ENCODE measurements around the gene HK1. TPM values are rescaled to one million over a fixed set of nuclear protein-coding genes. Genes with fewer than 3 reads are reported as not detected.

The HK1 gene
- 88.8 and 93.2 TPM in 2 replicates for total RNA-seq
- long read RNA-seq, transcript HK1-202 (18 exons, 3,605 nt): major isoform, 168 of 208 reads
- long read RNA-seq, partial matches to known transcripts: 28 of 208 reads
- long read RNA-seq, other reads (novel, unspliced or antisense): 12 of 208 reads

GRCh38 chr10:69278446-69278963 is at the start of gene HK1:
Gene HK1 (plus strand): TSS chr10:69278496.
- DNase-seq (ENCODE audit: low read depth, low spot score): no peak
- H3K9me3 Mint-ChIP-seq: peaks cover 3% of the 10 kb centered on the region
- TF ChIP-seq CTCF (conservative IDR thresholded peaks at IDR 0.05): no peak
- H3K27me3 Mint-ChIP-seq (ENCODE audit: low read depth): peaks cover 22% of the 10 kb centered on the region
- H3K4me1 Mint-ChIP-seq: peaks cover 12% of the 10 kb centered on the region
- H3K36me3 Mint-ChIP-seq (ENCODE audit: low read depth): no peaks in the 10 kb centered on the region
- H3K4me3 Mint-ChIP-seq: no peak within 1 kb of the TSS
- H3K27ac Mint-ChIP-seq (ENCODE audit: unreplicated experiment): no peak within 1 kb of the TSS

- H3K9me3 Mint-ChIP-seq: no peaks in the 10 kb centered on the region
- H3K4me1 Mint-ChIP-seq: peaks cover 30% of the 10 kb centered on the region
- no peaks in the 10 kb centered on the region for H3K27me3 Mint-ChIP-seq (ENCODE audit: low read depth)
- no peak overlapping the region for H3K27ac Mint-ChIP-seq (ENCODE audit: unreplicated experiment)
- TF ChIP-seq CTCF (conservative IDR thresholded peaks at IDR 0.05): no peak
- no peaks in the 10 kb centered on the region for H3K36me3 Mint-ChIP-seq (ENCODE audit: low read depth)
- no peak for DNase-seq (ENCODE audit: low read depth, low spot score)
- no peak overlapping the region for H3K4me3 Mint-ChIP-seq
Measured at GRCh38 chr10:69229616-69229916, 48.7 kb upstream of the HK1 start.

- Mint-ChIP-seq H3K27ac (ENCODE audit: unreplicated experiment) (no peak overlapping the region), H3K27me3 (ENCODE audit: low read depth) (no peaks in the 10 kb centered on the region), H3K36me3 (ENCODE audit: low read depth) (no peaks in the 10 kb centered on the region), H3K4me1 (peaks cover 24% of the 10 kb centered on the region), H3K9me3 (no peaks in the 10 kb centered on the region), H3K4me3 (no peak overlapping the region)
- no peak for TF ChIP-seq CTCF (conservative IDR thresholded peaks at IDR 0.05)
- no peak for DNase-seq (ENCODE audit: low read depth, low spot score)
Measured at GRCh38 chr10:69230128-69230527, 48.2 kb upstream of the HK1 start.

GRCh38 chr10:69232252-69232651 is 46.0 kb upstream of the HK1 start:
- Mint-ChIP-seq H3K4me3 (no peak overlapping the region), H3K36me3 (ENCODE audit: low read depth) (no peaks in the 10 kb centered on the region), H3K27ac (ENCODE audit: unreplicated experiment) (no peak overlapping the region), H3K27me3 (ENCODE audit: low read depth) (no peaks in the 10 kb centered on the region), H3K4me1 (peaks cover 14% of the 10 kb centered on the region), H3K9me3 (no peaks in the 10 kb centered on the region)
- TF ChIP-seq CTCF (conservative IDR thresholded peaks at IDR 0.05): no peak
- no peak for DNase-seq (ENCODE audit: low read depth, low spot score)

GRCh38 chr10:69232736-69233480 is 45.4 kb upstream of the HK1 start:
- H3K36me3 Mint-ChIP-seq (ENCODE audit: low read depth): no peaks in the 10 kb centered on the region
- no peaks in the 10 kb centered on the region for H3K9me3 Mint-ChIP-seq
- no peaks in the 10 kb centered on the region for H3K27me3 Mint-ChIP-seq (ENCODE audit: low read depth)
- H3K27ac Mint-ChIP-seq (ENCODE audit: unreplicated experiment): peak overlapping the region; percentile 59
- no peak for DNase-seq (ENCODE audit: low read depth, low spot score)
- peaks cover 14% of the 10 kb centered on the region for H3K4me1 Mint-ChIP-seq
- H3K4me3 Mint-ChIP-seq: no peak overlapping the region
- no peak for TF ChIP-seq CTCF (conservative IDR thresholded peaks at IDR 0.05)

All from neural crest cell (in vitro differentiated cells).